ENCODE results near the gene NUBP2.

Gene NUBP2

GRCh38 chr16:1757714-1758461 lies 24.9 kb upstream of the NUBP2 start:
- H3K4me3 ChIP-seq (ENCODE audit: low read length), result no peak overlapping the region
- DNase-seq (ENCODE audit: low read depth, low spot score), result no peak

GRCh38 chr16:1758923-1759322 lies 23.8 kb upstream of the NUBP2 start:
- no peak overlapping the region for H3K4me3 ChIP-seq (ENCODE audit: low read length)
- no peak for DNase-seq (ENCODE audit: low read depth, low spot score)

GRCh38 chr16:1759511-1759910 lies 23.2 kb upstream of the NUBP2 start:
- no peak overlapping the region for H3K4me3 ChIP-seq (ENCODE audit: low read length)
- no peak for DNase-seq (ENCODE audit: low read depth, low spot score)

GRCh38 chr16:1760911-1761310 lies 21.8 kb upstream of the NUBP2 start:
- H3K4me3 ChIP-seq (ENCODE audit: low read length), result no peak overlapping the region
- DNase-seq (ENCODE audit: low read depth, low spot score), result no peak

GRCh38 chr16:1761751-1762150 lies 21.0 kb upstream of the NUBP2 start:
- H3K4me3 ChIP-seq (ENCODE audit: low read length), result no peak overlapping the region
- DNase-seq (ENCODE audit: low read depth, low spot score), result no peak

GRCh38 chr16:1762196-1762878 lies 20.4 kb upstream of the NUBP2 start:
- no peak for DNase-seq (ENCODE audit: low read depth, low spot score)
- no peak overlapping the region for H3K4me3 ChIP-seq (ENCODE audit: low read length)

- H3K4me3 ChIP-seq (ENCODE audit: low read length), result no peak overlapping the region
- no peak for DNase-seq (ENCODE audit: low read depth, low spot score)
Observed at GRCh38 chr16:1762879-1763520, 19.8 kb upstream of the NUBP2 start.

- no peak for DNase-seq (ENCODE audit: low read depth, low spot score)
- H3K4me3 ChIP-seq (ENCODE audit: low read length), result no peak overlapping the region
Observed at GRCh38 chr16:1763521-1764511, 18.9 kb upstream of the NUBP2 start.

- H3K4me3 ChIP-seq (ENCODE audit: low read length), result no peak overlapping the region
Observed at GRCh38 chr16:1764971-1765370, 17.8 kb upstream of the NUBP2 start.

GRCh38 chr16:1765826-1766225 lies 16.9 kb upstream of the NUBP2 start:
- no peak overlapping the region for H3K4me3 ChIP-seq (ENCODE audit: low read length)
- DNase-seq (ENCODE audit: low read depth, low spot score), result no peak

More at GRCh38 chr16:1764971-1765370, 17.8 kb upstream of the NUBP2 start:
- no peak for DNase-seq (ENCODE audit: low read depth, low spot score)

GRCh38 chr16:1766231-1766630 lies 16.5 kb upstream of the NUBP2 start:
- no peak overlapping the region for H3K4me3 ChIP-seq (ENCODE audit: low read length)
- no peak for DNase-seq (ENCODE audit: low read depth, low spot score)

- DNase-seq (ENCODE audit: low read depth, low spot score), result no peak
- H3K4me3 ChIP-seq (ENCODE audit: low read length), result no peak overlapping the region
Observed at GRCh38 chr16:1766701-1767100, 16.1 kb upstream of the NUBP2 start.

GRCh38 chr16:1767116-1767994 lies 15.4 kb upstream of the NUBP2 start:
- H3K4me3 ChIP-seq (ENCODE audit: low read length), result no peak overlapping the region
- no peak for DNase-seq (ENCODE audit: low read depth, low spot score)

- no peak overlapping the region for H3K4me3 ChIP-seq (ENCODE audit: low read length)
- no peak for DNase-seq (ENCODE audit: low read depth, low spot score)
Observed at GRCh38 chr16:1768061-1768766, 14.5 kb upstream of the NUBP2 start.

GRCh38 chr16:1768767-1769401 lies 13.9 kb upstream of the NUBP2 start:
- no peak for DNase-seq (ENCODE audit: low read depth, low spot score)

GRCh38 chr16:1769402-1770300 lies 13.1 kb upstream of the NUBP2 start:
- H3K4me3 ChIP-seq (ENCODE audit: low read length), result no peak overlapping the region
- no peak for DNase-seq (ENCODE audit: low read depth, low spot score)

More at GRCh38 chr16:1768767-1769401, 13.9 kb upstream of the NUBP2 start:
- no peak overlapping the region for H3K4me3 ChIP-seq (ENCODE audit: low read length)

Data from Jurkat, Clone E6-1 (cell line).